HG02571 (cell line): ENCODE data around the gene GFER.
"Not testable (repeated sequence)": the region's sequence is repeated elsewhere in the genome, so short reads cannot be mapped to it uniquely, and the experiment has no call there.

Source experiments
- ATAC-seq: cut with Tn5 transposase; IDR thresholded peaks from one replicate; pipeline ENCODE4 v1.9.1; 2021; ENCODE audit warnings: mild to moderate bottlenecking, moderate library complexity; ENCODE audit not compliant: unreplicated experiment

GFER gene

DNA sequence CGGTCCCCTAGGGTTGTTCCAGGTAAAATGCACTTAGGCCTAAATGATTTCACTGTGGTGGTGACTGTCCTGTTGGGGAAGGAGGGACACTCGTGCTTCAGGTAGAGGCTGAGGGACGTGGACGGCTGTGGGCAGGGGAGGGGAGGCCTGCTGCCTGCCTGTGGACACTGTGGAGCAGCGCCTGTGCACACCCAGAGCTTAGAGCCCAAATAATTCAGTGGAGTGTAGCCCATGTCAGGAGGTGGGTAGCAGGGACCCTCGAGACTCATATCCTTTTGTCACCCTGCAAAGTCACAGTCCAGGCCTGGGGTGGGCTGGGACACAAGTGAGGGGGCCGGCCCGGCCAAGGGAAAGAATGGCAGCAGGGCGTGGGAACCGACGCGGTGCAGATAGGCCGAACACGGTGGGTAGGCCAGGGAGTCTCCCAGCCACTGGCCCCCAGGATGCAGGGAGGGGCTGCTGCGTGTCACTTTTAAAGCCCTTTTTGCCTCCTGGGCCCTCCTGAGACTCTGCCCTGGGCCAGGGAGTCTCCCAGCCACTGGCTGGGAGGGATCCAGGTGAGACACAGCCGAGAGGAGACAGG lies 42.0 kb downstream of the GFER start:
- no peak for ATAC-seq

DNA sequence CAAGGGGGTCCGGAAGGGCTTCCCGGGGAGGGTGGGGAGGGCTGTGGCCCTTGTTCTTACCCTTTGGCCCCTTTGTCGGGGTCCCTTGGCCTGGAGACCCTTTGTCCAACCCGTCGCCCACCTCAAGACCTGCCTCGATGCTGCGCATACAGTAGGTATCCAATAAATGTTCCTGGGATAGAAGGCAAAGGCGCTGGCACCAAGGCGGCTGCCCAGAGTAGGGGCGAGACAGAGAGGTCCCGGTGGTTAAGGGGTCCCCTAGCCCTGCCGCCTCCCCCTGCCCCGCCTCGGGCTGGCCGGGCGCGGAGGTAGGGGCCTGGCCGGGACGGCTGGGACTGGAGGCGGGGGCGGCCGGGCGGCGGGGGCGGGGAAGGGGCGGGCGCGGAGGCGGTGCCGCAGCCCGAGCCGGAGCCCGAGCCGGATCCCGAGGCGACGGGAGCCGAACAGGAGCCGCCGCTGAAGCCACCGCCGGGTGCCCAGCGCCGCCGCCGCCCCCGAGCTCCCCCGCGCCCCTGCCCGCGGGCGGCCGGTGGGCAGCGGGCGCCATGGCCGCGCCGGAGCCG lies 42.5 kb downstream of the GFER start, which contains the start of gene NHERF2:
Gene NHERF2, plus strand, starts transcription at position 442 of the 563 bp plus-strand sequence. Its CDS starts 104 bp downstream, at position 546.
- ATAC-seq, result no peak

DNA sequence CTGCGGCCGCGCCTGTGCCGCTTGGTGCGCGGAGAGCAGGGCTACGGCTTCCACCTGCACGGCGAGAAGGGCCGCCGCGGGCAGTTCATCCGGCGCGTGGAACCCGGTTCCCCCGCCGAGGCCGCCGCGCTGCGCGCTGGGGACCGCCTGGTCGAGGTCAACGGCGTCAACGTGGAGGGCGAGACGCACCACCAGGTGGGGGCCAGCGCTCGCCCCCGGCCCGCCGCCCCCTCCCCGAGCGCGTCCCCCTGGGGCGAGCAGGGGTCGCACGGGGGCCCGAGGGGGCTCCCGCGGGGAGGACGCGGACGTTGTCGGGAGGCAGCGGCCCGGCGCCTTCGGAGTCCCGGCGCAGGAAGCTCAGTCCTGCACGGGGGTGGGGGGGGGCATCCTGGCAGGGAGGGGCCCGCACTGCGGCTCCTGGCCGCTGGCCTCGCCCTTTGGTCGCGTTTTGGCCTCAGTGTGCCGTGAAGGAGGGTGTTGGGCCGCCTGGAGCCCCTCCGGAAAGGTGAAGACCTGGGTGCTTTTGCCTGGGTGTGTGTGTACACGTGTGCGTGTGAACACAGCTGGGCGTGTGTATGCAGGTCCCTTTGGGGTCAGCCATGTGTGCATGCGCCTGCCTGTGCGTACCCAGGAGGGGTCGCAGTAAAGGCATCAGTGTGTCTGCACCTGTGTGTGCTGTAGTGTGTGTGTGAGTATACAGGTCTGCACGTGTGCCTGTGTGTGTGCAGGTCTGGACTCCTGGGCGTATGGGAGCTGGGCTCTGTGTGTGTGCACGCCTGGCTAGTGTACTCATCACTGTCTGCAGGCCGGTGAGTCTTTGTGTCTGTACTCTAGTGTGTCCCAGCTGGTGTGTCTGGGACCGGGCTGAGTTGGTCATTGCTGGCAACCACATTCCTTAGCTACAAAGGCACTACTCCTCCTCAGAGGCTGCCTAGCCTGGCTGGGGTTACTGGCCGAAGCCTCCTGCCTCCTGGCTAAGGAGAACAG lies 43.3 kb downstream of the GFER start:
- ATAC-seq, result no peak

DNA sequence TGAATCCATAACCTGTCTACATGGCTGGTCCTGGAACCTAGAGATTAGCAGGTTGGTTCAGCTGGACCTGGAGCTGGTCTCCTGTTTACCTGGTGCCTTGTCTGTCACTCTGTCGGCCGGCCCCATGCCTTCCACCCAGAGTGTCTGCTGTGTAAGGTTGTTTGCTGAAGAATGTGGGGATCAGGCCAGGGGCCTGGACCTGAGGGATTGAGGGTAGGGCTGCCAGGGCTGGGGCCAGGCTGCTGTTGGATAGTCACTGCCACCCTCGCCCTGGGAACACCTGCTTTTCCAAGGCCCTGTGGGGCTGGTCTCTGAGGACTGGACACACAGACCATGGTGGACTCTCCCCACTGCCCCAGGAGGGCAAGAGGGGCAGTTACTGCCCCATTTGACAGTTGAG lies 44.2 kb downstream of the GFER start:
- no peak for ATAC-seq

DNA sequence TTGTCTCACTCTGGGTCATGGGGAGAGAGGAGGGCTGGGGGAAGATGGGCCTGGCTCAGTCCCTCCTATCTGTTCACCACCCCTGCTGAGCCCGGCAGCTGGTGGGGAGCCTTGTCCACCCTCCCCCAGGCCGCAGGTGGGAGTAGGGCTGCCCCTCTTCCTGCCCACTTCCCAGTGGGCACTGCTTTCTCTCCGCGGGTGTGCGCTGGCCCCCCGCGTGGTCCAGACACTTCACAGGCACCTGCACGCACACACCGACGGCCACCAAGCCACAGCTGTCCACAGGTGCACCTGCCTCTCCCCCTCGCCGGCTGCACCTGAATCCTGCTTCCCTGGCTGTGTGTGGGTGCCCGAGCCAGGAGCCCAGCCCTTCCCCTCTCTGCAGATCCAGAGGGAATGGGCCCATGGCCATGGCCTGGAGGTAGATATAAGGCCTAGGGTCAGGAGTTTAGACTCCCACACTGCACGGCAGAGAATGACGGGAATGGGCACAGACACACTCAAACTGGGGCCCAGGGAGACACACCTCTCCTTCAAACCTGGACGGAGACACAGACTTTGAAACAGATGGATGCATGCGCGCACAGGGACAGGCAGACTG lies 44.7 kb downstream of the GFER start:
- ATAC-seq, result no peak

DNA sequence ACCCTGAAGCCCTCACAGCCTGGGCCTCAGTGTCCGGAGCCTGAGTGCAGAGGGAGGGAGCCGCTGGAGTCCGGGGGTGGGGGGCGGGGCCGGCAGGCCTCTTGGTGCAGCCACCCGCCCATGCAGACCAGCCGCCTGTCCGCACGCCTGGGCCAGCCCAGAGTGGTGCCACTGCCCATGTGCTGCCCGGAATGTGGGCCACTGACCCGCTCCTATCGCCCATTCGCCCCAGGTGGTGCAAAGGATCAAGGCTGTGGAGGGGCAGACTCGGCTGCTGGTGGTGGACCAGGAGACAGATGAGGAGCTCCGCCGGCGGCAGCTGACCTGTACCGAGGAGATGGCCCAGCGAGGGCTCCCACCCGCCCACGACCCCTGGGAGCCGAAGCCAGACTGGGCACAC lies 45.4 kb downstream of the GFER start:
- ATAC-seq, result no peak

DNA sequence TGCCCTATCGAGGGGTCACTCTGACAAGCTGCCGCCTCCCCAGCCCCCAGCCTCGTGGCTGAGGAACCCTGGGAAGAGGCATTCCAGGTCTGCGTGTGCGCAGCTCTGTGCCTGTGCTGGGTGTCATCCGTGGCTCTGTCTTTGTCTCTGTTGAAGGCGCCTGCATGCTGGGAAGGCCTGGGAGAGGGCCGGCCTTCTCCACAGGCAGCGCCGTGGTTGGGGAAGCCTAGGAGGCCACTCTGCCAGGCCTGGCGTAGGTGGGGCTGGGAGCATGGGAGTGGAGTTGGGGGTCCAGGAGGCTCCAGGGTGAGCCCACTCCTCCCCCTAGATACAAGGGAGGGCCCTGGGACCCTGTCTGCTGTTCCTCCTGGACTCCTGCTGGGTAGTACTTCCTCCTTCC lies 46.0 kb downstream of the GFER start:
- no peak for ATAC-seq

DNA sequence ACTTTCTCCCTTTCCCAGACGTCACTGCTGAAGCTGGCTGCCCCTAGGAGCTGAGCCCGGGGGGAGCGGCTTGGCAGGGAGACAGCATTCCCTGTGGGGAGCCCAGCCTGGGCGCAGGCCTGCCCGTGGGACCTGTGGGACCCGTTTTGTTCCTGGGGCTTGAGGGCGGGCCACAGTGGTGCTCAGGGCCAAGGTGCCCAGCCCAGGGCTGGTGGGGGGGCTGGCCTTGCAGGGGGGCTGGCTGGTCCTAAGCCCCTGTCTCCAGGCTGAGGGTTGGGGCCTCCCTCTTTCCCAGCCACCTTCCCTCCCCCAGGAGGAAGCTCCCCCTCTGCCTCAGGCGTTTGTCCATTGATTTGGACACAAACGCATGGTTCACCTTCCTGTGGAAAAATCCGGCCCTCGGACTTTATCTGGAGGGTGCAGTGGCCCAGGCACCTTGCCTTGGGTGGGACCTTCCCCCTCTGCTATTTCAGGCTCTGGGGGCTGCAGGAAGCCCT lies 47.1 kb downstream of the GFER start:
- no peak for ATAC-seq

DNA sequence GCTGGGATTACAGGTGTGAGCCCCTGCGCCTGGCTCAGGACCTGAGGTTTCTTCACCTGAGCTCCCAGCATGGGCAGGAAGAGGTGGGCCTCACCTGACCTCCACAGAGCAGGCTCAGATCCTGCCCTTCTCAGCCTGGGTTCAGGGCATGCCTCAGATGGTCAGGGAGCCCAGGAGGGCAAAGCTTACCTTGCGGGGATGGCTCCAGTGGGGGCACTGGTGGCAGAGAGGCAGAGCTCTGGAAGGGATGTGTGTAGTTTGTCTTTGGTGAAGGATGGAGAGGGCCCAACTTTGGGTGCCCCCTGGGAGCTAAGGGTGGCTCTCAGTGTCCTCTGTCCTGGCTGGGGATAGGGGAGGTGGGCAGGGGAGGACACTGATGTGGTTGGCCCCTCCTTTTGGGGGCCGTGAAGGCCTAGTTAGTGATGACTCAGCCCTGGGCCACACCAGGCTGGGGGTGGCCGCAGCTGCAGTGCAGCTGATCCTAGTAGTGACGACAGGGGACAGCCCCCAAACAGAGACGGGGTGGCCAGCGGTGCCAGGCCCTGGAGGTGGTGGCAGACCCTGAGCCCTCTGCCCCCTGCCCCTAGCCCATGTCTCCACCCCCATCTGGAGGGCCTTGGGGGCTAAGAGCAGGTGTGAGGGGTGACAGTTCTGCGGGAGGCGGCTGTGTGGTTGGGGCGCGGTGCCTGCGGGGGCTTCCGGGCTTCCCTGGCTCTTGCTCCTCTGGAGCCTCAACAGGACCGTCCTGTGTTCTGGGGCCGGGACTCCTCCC lies 48.5 kb downstream of the GFER start:
- no peak for ATAC-seq

DNA sequence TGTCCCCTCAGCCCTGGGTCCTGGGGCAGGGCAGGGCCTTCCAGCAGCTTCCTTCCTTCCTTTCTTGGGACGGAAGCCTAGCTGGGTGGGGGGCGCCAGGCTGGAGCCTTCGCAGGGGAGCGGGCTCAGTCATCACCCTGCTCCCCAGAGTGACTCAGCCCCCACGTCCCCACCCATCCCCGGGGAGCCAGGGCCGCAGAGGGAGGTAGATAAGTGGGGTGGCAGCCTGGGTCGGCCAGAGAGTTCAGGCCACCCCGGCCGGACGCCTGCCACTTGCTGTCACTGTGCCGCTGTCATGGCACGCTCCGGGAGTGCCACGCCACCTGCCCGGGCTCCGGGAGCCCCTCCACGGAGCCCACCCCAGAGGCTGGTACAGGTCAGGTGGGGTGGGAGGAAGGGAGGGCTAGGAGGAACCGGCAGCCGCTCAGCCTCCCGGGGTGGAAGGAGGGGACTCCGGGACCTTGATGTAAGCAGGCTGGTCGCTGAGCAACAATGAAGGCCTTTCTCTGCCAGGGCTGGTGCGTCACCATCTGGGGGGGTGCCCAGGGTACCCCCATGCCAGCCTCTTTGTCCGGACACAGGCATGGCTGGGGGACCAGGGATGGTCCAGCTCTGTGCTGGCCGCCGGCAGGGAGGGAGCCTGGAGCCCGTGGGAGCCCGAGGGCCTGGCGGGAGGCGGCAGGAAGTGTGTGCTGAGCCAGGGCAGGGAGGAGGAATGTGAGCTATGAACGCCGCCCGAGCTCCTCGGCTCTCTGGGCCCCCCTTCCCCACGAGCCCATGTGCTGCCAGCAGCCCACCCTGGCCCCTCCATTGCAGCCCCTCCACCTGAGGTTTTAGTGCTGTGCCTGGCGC lies 49.3 kb downstream of the GFER start:
- ATAC-seq, result no peak

DNA sequence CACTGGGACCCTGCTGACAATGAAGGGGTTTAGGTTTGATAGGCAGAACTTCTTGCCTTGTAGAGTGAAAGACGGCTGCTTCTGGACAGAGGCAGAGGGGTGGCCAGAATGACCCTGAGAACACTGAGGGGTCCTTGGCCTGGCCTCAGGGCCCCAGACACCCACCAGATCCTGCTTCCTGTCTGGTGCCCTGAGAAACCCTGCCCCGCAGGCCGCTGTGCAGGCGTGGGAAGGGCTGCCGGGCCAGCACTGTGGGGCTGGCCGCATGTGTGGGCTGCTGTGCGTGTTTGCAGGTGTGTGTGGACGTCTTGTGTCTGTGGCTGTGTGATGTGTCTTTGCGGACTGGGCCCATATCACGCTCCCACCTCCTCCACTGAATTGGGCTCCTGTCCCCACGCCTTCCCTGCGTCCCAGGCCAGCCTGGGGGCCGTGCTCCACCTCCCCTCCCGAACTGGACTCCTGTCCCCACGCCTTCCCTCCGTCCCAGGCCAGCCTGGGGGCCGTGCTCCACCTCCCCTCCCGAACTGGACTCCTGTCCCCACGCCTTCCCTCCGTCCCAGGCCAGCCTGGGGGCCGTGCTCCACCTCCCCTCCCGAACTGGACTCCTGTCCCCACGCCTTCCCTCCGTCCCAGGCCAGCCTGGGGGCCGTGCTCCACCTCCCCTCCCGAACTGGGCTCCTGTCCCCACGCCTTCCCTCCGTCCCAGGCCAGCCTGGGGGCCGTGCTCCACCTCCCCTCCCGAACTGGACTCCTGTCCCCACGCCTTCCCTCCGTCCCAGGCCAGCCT lies 50.1 kb downstream of the GFER start:
- ATAC-seq, result not testable (repeated sequence)

DNA sequence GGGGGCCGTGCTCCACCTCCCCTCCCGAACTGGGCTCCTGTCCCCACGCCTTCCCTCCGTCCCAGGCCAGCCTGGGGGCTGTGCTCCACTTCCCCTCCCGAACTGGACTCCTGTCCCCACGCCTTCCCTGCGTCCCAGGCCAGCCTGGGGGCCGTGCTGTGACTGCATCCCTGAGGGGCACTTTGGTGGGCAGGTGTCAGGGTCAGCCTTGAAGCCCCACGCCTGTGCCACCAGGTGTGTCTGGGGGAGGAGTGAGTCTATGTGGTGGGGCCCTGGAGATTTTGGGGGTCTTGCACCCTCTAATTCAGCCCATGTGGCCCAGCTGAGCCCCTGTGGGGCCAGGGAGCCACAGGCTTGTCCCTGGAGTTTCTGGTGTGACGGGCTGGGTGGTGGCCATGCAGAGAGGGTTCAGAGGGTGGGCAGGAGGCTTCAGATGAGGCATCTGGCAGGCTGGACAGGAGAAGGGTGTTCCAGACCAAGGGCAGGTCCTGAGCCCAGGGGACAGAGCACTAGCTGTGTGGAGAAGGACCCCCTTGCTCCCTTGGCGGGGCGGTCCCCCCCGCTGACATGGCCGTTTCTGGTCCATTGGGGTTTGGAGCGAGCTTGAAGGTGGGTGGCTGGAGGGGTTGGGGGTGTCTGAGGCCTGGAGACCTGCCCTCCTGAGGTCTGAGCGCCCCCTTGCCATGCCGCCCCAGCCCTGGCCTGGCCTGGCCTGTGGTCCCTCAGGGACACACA lies 50.9 kb downstream of the GFER start:
- ATAC-seq, result no peak

DNA sequence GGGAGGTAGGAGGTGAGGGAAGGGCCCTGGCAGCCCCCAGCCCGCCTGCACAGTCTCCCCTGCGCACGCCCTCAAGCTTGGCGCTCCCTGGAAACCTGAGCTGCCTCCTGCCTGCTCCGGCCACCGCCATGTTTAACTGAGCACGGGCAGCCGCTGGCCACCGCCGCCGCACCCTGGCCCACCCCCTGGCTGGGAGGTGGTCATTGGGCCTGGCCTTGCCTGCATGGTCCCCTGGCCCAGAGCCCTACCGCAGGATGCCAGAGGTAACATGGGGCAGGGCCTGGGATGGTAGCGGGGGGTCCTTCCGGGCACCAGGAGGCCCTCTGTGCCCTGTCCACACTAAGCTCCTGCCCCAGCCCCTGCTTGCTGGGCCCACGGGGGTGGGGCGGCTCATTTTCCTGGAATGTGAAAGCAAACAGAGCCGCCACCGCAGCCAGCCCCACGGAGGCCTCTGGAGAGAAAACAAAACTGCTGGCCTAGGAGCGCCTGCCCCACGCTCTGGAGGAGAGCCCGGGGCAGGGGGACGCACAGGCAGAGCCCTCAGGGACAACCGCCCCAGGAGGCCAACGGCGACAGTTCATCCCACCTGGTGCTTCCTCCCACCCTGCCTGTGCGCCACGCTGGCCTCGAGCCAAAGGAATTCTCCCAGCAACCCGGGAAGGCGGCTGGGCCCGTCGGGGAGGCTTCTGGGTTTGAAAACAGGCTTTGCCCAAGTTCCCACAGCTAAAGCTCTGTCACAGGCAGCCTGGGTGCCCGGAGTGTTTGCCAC lies 51.6 kb downstream of the GFER start:
- no peak for ATAC-seq

DNA sequence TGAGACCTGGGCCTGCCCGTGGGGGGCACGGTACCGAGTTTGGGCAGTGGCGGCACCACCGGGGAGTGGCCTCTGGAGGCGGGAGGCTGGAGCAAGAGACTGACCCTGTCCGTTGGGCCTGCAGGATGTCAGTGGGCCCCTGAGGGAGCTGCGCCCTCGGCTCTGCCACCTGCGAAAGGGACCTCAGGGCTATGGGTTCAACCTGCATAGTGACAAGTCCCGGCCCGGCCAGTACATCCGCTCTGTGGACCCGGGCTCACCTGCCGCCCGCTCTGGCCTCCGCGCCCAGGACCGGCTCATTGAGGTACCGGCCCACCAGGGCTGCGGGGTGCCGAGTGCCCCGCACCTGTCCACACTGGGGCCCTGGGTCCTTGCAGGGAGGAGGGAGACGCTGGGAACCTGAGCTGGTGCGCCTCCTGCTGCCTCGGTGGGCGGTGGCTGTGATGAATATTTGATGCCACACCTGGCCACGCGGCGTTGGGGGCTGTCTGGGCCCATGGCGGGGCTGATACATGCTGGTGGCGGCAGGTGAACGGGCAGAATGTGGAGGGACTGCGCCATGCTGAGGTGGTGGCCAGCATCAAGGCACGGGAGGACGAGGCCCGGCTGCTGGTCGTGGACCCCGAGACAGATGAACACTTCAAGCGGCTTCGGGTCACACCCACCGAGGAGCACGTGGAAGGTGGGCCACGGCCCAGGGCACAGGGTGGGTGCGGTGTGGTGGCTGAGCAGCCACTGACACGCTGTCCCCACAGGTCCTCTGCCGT lies 52.4 kb downstream of the GFER start:
- no peak for ATAC-seq

DNA sequence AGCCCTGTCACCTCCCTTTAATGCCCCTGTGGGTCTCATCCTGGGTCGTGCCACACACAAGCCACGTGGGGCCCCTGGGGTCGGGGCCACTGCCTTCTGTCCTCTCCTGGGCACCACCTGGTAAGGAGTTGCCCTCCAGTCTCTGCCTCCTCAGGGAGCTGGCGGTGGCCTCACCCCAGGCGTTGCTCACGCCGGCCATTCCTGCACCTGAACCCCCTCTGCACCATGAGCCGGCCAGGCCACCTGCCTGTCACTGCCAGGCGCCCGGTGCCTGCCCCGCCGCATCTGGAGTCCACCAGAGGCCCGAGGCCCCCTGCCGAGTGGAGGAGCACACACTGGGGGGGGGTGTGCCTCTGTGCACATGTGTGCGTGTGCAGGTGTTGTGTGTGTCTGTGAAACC lies 53.1 kb downstream of the GFER start:
- ATAC-seq, result no peak
